NT2/D1 (cell line): ENCODE measurements around the gene CLASP1.

ENCODE experiments used
- SUZ12 ChIP-seq: IDR thresholded peaks from 2 replicates; pipeline ENCODE4 v1.6.1; 2011; ENCODE audit not compliant: insufficient read length, insufficient read depth; ENCODE audit errors: extremely low read depth
- YY1 ChIP-seq: IDR thresholded peaks from 2 replicates; pipeline ENCODE4 v1.6.1; 2011; ENCODE audit not compliant: insufficient read length, insufficient read depth
- ZNF274 ChIP-seq: IDR thresholded peaks from 2 replicates; pipeline ENCODE4 v1.6.1; 2011; ENCODE audit warnings: mild to moderate bottlenecking, low read depth, low read length

DNA sequence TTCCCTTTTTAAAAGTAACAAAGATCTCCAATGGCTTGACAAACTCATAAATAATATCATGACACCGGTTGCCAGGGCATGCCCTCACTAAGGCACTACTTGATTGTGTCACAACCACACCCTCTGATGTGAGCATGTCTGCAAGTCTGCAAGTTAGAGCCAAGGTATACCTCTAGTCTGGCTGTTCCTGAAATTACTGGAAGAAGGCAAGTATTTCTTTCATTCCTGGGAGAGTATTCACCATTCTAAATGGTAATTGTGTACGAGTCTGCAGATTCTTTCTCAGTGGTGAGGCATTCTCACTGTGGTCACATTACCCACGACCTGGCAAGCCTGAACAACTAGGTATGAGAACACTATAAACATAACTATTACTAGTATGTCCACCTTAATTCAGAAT, 144.3 kb downstream of the CLASP1 start:
- TF ChIP-seq YY1 (no peak), ZNF274 (no peak), SUZ12 (no peak)
